ENCODE data around the gene RNASEH2C. TPM values are rescaled to one million over a fixed set of nuclear protein-coding genes. Genes with fewer than 3 reads are reported as not detected.
A peak's percentile ranks its signal among the peaks of the same experiment; 100 is the strongest.
"Not testable (repeated sequence)": the region's sequence is repeated elsewhere in the genome, so short reads cannot be mapped to it uniquely, and the experiment has no call there.

Gene RNASEH2C
- total and polyA plus RNA-seq, 5 donors: 68.1 to 158 (median 80.3) TPM

- intact Hi-C loops (cut with DNase I); H3K27ac ChIP-seq (ENCODE audit: low read length); H3K27me3 ChIP-seq (ENCODE audit: control insufficient read depth, insufficient read depth); H3K4me1 ChIP-seq (ENCODE audit: control insufficient read depth, insufficient read depth, low read length); H3K4me3 ChIP-seq (ENCODE audit: low read length); H3K9me3 ChIP-seq (ENCODE audit: control insufficient read depth, low read length); ATAC-seq; DNase-seq: not testable (repeated sequence)
- WGBS: 93% methylated on average over 8 of the region's 8 CpGs
Measured at GRCh38 chr11:65691847-65692246, 28.8 kb downstream of the RNASEH2C start.

GRCh38 chr11:65685981-65686380 is 34.6 kb downstream of the RNASEH2C start:
- WGBS: 60% methylated on average over 8 of the region's 8 CpGs
- peak in 1 of 3 donors; percentile 62 for DNase-seq
- Histone ChIP-seq H3K9me3 (ENCODE audit: control insufficient read depth, low read length) (no peaks in the 10 kb centered on the region), H3K4me3 (ENCODE audit: low read length) (no peak overlapping the region), H3K4me1 (ENCODE audit: control insufficient read depth, insufficient read depth, low read length) (no peaks in the 10 kb centered on the region), H3K27ac (ENCODE audit: low read length) (peak overlapping the region; percentile 35), H3K27me3 (ENCODE audit: control insufficient read depth, insufficient read depth) (no peaks in the 10 kb centered on the region)
- peak; percentile 61 to 86 for ATAC-seq
- intact Hi-C loops (cut with DNase I): no loop called here

DNA sequence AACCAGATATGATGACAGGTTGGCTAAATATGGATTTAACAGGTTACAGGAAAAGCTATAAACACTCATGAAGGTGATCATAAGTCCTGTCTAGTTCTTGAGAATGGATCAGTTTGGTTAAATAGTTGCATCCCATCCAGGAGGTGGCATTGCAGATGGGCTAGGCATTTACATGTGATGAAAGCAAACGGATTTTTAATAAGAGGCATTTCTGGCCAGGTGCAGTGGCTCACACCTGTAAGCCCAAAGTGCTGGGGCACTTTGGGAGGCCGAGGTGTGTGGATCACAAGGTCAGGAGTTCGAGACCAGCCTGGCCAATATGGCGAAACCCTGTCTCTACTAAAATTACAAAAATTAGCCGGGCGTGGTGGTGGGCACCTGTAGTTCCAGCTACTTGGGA is 37.1 kb downstream of the RNASEH2C start:
- 84% methylated on average over 6 of the region's 6 CpGs for WGBS
- H3K27me3 ChIP-seq (ENCODE audit: control insufficient read depth, insufficient read depth); intact Hi-C loops (cut with DNase I); H3K9me3 ChIP-seq (ENCODE audit: control insufficient read depth, low read length); H3K27ac ChIP-seq (ENCODE audit: low read length); ATAC-seq; H3K4me3 ChIP-seq (ENCODE audit: low read length); DNase-seq; H3K4me1 ChIP-seq (ENCODE audit: control insufficient read depth, insufficient read depth, low read length): not testable (repeated sequence)

- H3K9me3 ChIP-seq (ENCODE audit: control insufficient read depth, low read length): no peaks in the 10 kb centered on the region
- no peaks in the 10 kb centered on the region for H3K4me1 ChIP-seq (ENCODE audit: control insufficient read depth, insufficient read depth, low read length)
- DNase-seq (no peak), ATAC-seq (no peak)
- H3K27ac ChIP-seq (ENCODE audit: low read length): no peak overlapping the region
- no peak overlapping the region for H3K4me3 ChIP-seq (ENCODE audit: low read length)
- intact Hi-C loops (cut with DNase I): no loop called here
- 84% methylated on average over 5 of the region's 5 CpGs for WGBS
- no peaks in the 10 kb centered on the region for H3K27me3 ChIP-seq (ENCODE audit: control insufficient read depth, insufficient read depth)
Measured at GRCh38 chr11:65680192-65680743, 40.3 kb downstream of the RNASEH2C start.

- Histone ChIP-seq H3K4me1 (ENCODE audit: control insufficient read depth, insufficient read depth, low read length) (no peaks in the 10 kb centered on the region), H3K27me3 (ENCODE audit: control insufficient read depth, insufficient read depth) (no peaks in the 10 kb centered on the region), H3K4me3 (ENCODE audit: low read length) (no peak overlapping the region), H3K9me3 (ENCODE audit: control insufficient read depth, low read length) (no peaks in the 10 kb centered on the region), H3K27ac (ENCODE audit: low read length) (no peak overlapping the region)
- 97% methylated on average over 2 of the region's 2 CpGs for WGBS
- no peak for ATAC-seq
- DNase-seq: no peak
- intact Hi-C loops (cut with DNase I): no loop called here
Measured at GRCh38 chr11:65672982-65673381, 47.6 kb downstream of the RNASEH2C start.

GRCh38 chr11:65672180-65672860 is 48.3 kb downstream of the RNASEH2C start:
- H3K27ac ChIP-seq (ENCODE audit: low read length): no peak overlapping the region
- no peak for DNase-seq
- intact Hi-C loops (cut with DNase I): no loop called here
- no peaks in the 10 kb centered on the region for H3K27me3 ChIP-seq (ENCODE audit: control insufficient read depth, insufficient read depth)
- no peaks in the 10 kb centered on the region for H3K9me3 ChIP-seq (ENCODE audit: control insufficient read depth, low read length)
- no peak for ATAC-seq
- H3K4me3 ChIP-seq (ENCODE audit: low read length): no peak overlapping the region
- H3K4me1 ChIP-seq (ENCODE audit: control insufficient read depth, insufficient read depth, low read length): no peaks in the 10 kb centered on the region

Other genes with a start within 250 kb of the RNASEH2C start
- gene MALAT1, start 221.8 kb downstream of the RNASEH2C start, total RNA-seq: 1,000 to 10,000 TPM; 3,773 to 5,353 (median 5,000) TPM
- gene MALAT1, start 221.8 kb downstream of the RNASEH2C start, polyA plus RNA-seq: 1,948 TPM
- gene SCYL1, start 195.7 kb downstream of the RNASEH2C start, total RNA-seq: 10 to 100 TPM; 59.9 to 65.2 (median 62.8) TPM
- gene SCYL1, start 195.7 kb downstream of the RNASEH2C start, polyA plus RNA-seq: 56.6 TPM
- gene LTBP3, start 162.4 kb downstream of the RNASEH2C start, total RNA-seq: 100 to 1,000 TPM; 128 to 161 (median 140) TPM
- 60.2 TPM for gene LTBP3, start 162.4 kb downstream of the RNASEH2C start, polyA plus RNA-seq
- 10 to 100 TPM; 32.6 to 35.3 (median 34.9) TPM for gene ZNRD2, start 150.3 kb downstream of the RNASEH2C start, total RNA-seq
- gene ZNRD2, start 150.3 kb downstream of the RNASEH2C start, polyA plus RNA-seq: 56.8 TPM
- gene FAM89B, start 148.3 kb downstream of the RNASEH2C start, total RNA-seq: 10 to 100 TPM; 40.5 to 46.6 (median 45.9) TPM
- 43.0 TPM for gene FAM89B, start 148.3 kb downstream of the RNASEH2C start, polyA plus RNA-seq
- gene EHBP1L1, start 144.7 kb downstream of the RNASEH2C start, total RNA-seq: 10 to 100 TPM; 43.9 to 80.2 (median 48.2) TPM
- 35.7 TPM for gene EHBP1L1, start 144.7 kb downstream of the RNASEH2C start, polyA plus RNA-seq
- gene KCNK7, start 125.0 kb downstream of the RNASEH2C start, total RNA-seq: under 1 TPM; 0.28 to 0.88 (median 0.55) TPM
- gene KCNK7, start 125.0 kb downstream of the RNASEH2C start, polyA plus RNA-seq: 0.18 TPM
- gene MAP3K11, start 106.6 kb downstream of the RNASEH2C start, total RNA-seq: 10 to 100 TPM; 35.0 to 41.2 (median 38.1) TPM
- gene MAP3K11, start 106.6 kb downstream of the RNASEH2C start, polyA plus RNA-seq: 30.8 TPM
- gene PCNX3, start 105.0 kb downstream of the RNASEH2C start, total RNA-seq: 10 to 100 TPM; 13.4 to 17.2 (median 14.8) TPM
- 10.2 TPM for gene PCNX3, start 105.0 kb downstream of the RNASEH2C start, polyA plus RNA-seq
- 10 to 100 TPM; 22.4 to 27.4 (median 26.2) TPM for gene SIPA1, start 82.7 kb downstream of the RNASEH2C start, total RNA-seq
- 19.3 TPM for gene SIPA1, start 82.7 kb downstream of the RNASEH2C start, polyA plus RNA-seq
- gene RELA, start 57.9 kb downstream of the RNASEH2C start, total RNA-seq: 10 to 100 TPM; 40.1 to 54.6 (median 40.9) TPM
- 30.6 TPM for gene RELA, start 57.9 kb downstream of the RNASEH2C start, polyA plus RNA-seq
- gene KAT5, start 8.5 kb downstream of the RNASEH2C start, total RNA-seq: 10 to 100 TPM; 49.0 to 57.2 (median 54.0) TPM
- gene KAT5, start 8.5 kb downstream of the RNASEH2C start, polyA plus RNA-seq: 49.1 TPM
- 10 to 100 TPM in 1 of 4 donors, 1 to 10 TPM in 3; 9.0 to 14.1 (median 9.1) TPM for gene AP5B1, start 60.2 kb upstream of the RNASEH2C start, total RNA-seq
- gene AP5B1, start 60.2 kb upstream of the RNASEH2C start, polyA plus RNA-seq: 6.6 TPM
- not detected for gene OVOL1, start 66.3 kb upstream of the RNASEH2C start, total RNA-seq
- gene OVOL1, start 66.3 kb upstream of the RNASEH2C start, polyA plus RNA-seq: not detected
- gene SNX32, start 113.2 kb upstream of the RNASEH2C start, total RNA-seq: under 1 TPM in 3 of 4 donors, not detected in 1; 0.20 to 0.88 (median 0.48) TPM
- 0.20 TPM for gene SNX32, start 113.2 kb upstream of the RNASEH2C start, polyA plus RNA-seq
- 100 to 1,000 TPM; 285 to 470 (median 377) TPM for gene CFL1, start 137.4 kb upstream of the RNASEH2C start, total RNA-seq
- 389 TPM for gene CFL1, start 137.4 kb upstream of the RNASEH2C start, polyA plus RNA-seq
- gene MUS81, start 139.6 kb upstream of the RNASEH2C start, total RNA-seq: 10 to 100 TPM; 33.3 to 39.5 (median 35.8) TPM
- gene MUS81, start 139.6 kb upstream of the RNASEH2C start, polyA plus RNA-seq: 44.7 TPM
- gene EFEMP2, start 152.0 kb upstream of the RNASEH2C start, total RNA-seq: 100 to 1,000 TPM; 139 to 164 (median 142) TPM
- gene EFEMP2, start 152.0 kb upstream of the RNASEH2C start, polyA plus RNA-seq: 128 TPM
- gene CTSW, start 159.0 kb upstream of the RNASEH2C start, total RNA-seq: 1 to 10 TPM in 1 of 4 donors, under 1 TPM in 3; 0.45 to 1.7 (median 0.64) TPM
- gene CTSW, start 159.0 kb upstream of the RNASEH2C start, polyA plus RNA-seq: 0.79 TPM
- 10 to 100 TPM; 39.7 to 46.6 (median 42.8) TPM for gene FIBP, start 167.7 kb upstream of the RNASEH2C start, total RNA-seq
- gene FIBP, start 167.7 kb upstream of the RNASEH2C start, polyA plus RNA-seq: 37.8 TPM
- gene CCDC85B, start 169.9 kb upstream of the RNASEH2C start, total RNA-seq: 10 to 100 TPM; 50.8 to 61.3 (median 57.4) TPM
- 80.3 TPM for gene CCDC85B, start 169.9 kb upstream of the RNASEH2C start, polyA plus RNA-seq
- 1 to 10 TPM in 1 of 4 donors, under 1 TPM in 3; 0.57 to 5.5 (median 0.83) TPM for gene FOSL1, start 179.6 kb upstream of the RNASEH2C start, total RNA-seq
- 2.6 TPM for gene FOSL1, start 179.6 kb upstream of the RNASEH2C start, polyA plus RNA-seq
- gene C11orf68, start 198.3 kb upstream of the RNASEH2C start, total RNA-seq: 10 to 100 TPM; 31.1 to 41.8 (median 38.7) TPM
- 39.8 TPM for gene C11orf68, start 198.3 kb upstream of the RNASEH2C start, polyA plus RNA-seq
- gene DRAP1, start 198.6 kb upstream of the RNASEH2C start, total RNA-seq: 10 to 100 TPM; 82.9 to 90.2 (median 85.2) TPM
- 130 TPM for gene DRAP1, start 198.6 kb upstream of the RNASEH2C start, polyA plus RNA-seq
- gene TSGA10IP, start 224.7 kb upstream of the RNASEH2C start, total RNA-seq: not detected
- not detected for gene TSGA10IP, start 224.7 kb upstream of the RNASEH2C start, polyA plus RNA-seq
- 10 to 100 TPM; 34.3 to 41.7 (median 36.9) TPM for gene SART1, start 240.9 kb upstream of the RNASEH2C start, total RNA-seq
- 41.3 TPM for gene SART1, start 240.9 kb upstream of the RNASEH2C start, polyA plus RNA-seq